T-helper 1 cell treated with Interleukin-12 subunit alpha and Interleukin-12 subunit beta and Interleukin-4 antibody, amounts not matched to agents 30 μg/mL and 1 μg/mL, for 36 hours (primary cell): ENCODE measurements around the gene GSC2.
"Not testable (repeated sequence)": the region's sequence is repeated elsewhere in the genome, so short reads cannot be mapped to it uniquely, and the experiment has no call there.

ENCODE experiments used
- H3K27ac Mint-ChIP-seq: one replicate; pipeline ENCODE4 v1.8.0; 2021; ENCODE audit warnings: mild to moderate bottlenecking, mixed read lengths
- H3K27me3 Mint-ChIP-seq: one replicate; pipeline ENCODE4 v1.8.0; 2021; ENCODE audit warnings: low read depth, mixed read lengths
- H3K36me3 Mint-ChIP-seq: one replicate; pipeline ENCODE4 v1.8.0; 2021; ENCODE audit warnings: low read depth, mixed read lengths
- H3K4me1 Mint-ChIP-seq: one replicate; pipeline ENCODE4 v1.8.0; 2021; ENCODE audit warnings: low read depth, mixed read lengths
- H3K4me3 Mint-ChIP-seq: one replicate; pipeline ENCODE4 v1.8.0; 2021; ENCODE audit warnings: mild to moderate bottlenecking, moderate library complexity, mixed read lengths
- H3K9me3 Mint-ChIP-seq: one replicate; pipeline ENCODE4 v1.8.0; 2021; ENCODE audit warnings: mixed read lengths

Gene GSC2

DNA sequence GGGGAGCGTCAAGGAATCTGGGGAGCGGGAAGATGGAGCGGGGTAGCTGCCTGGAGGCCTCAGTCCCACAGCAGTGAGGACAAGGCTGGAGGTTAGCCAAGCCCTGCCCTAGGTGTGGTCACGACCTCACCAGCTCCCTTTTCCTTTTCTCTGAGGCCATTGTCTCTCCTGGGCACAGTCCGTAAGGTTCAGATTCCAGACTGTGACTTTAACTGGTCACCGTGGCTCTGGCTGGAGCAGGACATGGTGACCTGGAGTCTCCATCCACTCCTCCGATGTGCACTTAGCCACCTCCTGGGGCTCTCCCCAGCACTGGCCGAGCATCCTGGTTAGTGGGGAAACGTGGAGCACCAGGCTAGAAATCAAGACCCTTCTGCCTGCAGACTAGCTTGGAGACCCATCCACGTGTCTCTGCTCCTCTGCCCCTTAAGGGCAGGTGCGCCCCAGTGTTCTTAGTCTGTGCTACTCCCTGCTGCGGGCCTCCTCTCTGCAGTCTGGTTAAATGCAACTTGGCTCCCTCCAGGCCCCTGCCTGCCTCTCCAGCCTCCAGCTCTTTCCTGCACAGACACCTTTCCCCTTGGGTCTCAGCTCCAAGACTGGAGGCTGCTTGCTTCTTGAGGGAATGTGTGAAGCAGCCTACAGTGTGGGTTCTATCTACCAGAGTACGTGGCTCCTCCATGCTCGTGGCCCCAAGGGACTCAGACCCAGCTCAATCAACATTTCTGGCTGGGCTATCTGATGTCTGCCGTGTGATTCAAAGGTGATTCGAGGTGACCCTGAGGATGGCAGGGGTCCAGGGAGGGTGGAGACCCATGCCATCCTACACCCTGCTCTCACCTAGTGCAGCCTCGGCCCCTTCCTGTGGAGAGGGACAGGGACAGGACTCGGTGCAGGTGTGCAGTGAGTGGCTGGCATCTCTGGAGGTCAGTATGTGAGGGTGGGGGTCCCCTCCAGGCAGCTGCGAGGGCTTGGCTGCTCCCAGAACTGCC, 23.2 kb upstream of the GSC2 start:
- peaks cover 27% of the 10 kb centered on the region for H3K4me1 Mint-ChIP-seq
- no peaks in the 10 kb centered on the region for H3K9me3 Mint-ChIP-seq
- H3K4me3 Mint-ChIP-seq = peak overlapping the region; percentile 93
- peaks cover 25% of the 10 kb centered on the region for H3K27me3 Mint-ChIP-seq
- H3K36me3 Mint-ChIP-seq = no peaks in the 10 kb centered on the region
- H3K27ac Mint-ChIP-seq = peak overlapping the region; percentile 36

GRCh38 chr22:19172213-19173046, 22.3 kb upstream of the GSC2 start:
- peaks cover 32% of the 10 kb centered on the region for H3K27me3 Mint-ChIP-seq
- H3K4me3 Mint-ChIP-seq = peak overlapping the region; percentile 93
- H3K27ac Mint-ChIP-seq = peak overlapping the region; percentile 85
- H3K36me3 Mint-ChIP-seq = no peaks in the 10 kb centered on the region
- H3K9me3 Mint-ChIP-seq = no peaks in the 10 kb centered on the region
- H3K4me1 Mint-ChIP-seq = peaks cover 27% of the 10 kb centered on the region

DNA sequence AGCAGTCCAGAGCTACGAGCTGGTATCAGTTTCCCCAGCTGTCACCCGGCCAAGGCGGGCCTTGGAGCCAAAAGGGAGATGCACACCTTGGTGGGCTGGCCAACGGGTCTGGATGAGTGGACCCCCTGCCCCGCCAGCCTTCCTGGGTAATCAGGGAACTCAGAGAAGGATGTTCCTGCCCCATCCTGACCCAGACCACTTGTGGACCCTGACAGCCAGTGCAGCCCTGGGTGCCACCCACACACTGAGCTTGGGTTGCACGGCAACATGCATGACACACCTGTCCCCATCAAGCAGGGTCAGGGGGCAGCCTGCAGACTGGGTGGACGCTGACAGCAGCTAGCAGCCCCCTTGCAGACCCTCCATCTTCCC, 19.8 kb upstream of the GSC2 start:
- H3K9me3 Mint-ChIP-seq = no peaks in the 10 kb centered on the region
- no peak overlapping the region for H3K27ac Mint-ChIP-seq
- H3K36me3 Mint-ChIP-seq = no peaks in the 10 kb centered on the region
- H3K4me3 Mint-ChIP-seq = peak overlapping the region; percentile 93
- H3K4me1 Mint-ChIP-seq = peaks cover 25% of the 10 kb centered on the region
- H3K27me3 Mint-ChIP-seq = peaks cover 39% of the 10 kb centered on the region

DNA sequence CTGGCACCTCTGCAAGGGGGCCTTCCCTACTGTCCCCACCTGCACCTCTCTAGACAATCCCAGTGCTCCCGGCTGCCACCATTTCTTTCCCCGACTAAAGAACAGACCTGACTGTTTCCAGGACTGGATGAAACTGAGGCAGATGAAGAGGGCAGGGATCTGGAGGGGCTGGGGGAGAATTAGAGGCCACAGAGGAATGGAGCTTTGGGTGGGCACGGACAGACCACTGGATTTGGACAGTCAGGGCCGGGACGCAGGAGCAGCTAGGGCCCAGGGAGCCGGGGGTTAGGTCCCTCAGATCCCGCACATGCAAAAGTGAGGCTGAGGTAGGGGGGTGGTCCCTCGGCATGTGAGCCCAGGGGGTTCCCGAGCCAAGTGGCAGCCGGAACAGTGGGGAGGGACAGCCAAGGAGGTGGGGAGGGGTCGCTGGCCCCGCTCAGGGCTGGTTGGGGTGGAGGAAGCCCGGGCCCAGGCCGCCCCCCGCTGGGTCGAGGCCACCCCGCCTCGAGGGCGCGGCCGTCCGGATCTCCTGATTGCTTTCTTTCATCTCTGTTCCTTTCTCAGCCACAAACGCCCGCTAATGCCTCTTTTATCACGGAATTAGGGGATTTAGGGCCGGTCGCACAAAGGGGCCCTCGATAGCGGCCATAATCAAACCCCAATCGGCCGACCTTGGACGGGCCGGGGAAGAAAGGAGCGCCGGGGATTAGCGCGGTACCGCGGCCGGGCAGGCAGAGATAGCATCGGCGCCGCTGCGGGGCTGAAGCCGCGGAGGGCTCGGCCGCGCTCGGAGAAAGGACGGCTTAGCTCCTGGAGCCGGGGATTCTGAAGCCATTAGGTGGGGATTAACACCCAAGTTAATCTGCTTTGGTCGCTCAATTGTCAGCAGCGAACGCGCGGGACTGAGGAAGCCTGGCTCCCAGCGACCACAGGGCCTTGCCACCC, 19.2 kb upstream of the GSC2 start:
- H3K27ac Mint-ChIP-seq = no peak overlapping the region
- peaks cover 42% of the 10 kb centered on the region for H3K27me3 Mint-ChIP-seq
- H3K9me3 Mint-ChIP-seq = no peaks in the 10 kb centered on the region
- H3K36me3 Mint-ChIP-seq = no peaks in the 10 kb centered on the region
- H3K4me1 Mint-ChIP-seq = peaks cover 25% of the 10 kb centered on the region
- peak overlapping the region; percentile 72 for H3K4me3 Mint-ChIP-seq

- Mint-ChIP-seq H3K4me3 (no peak overlapping the region), H3K9me3 (no peaks in the 10 kb centered on the region), H3K4me1 (peaks cover 19% of the 10 kb centered on the region), H3K36me3 (no peaks in the 10 kb centered on the region), H3K27ac (no peak overlapping the region), H3K27me3 (peaks cover 42% of the 10 kb centered on the region)
Observed at GRCh38 chr22:19168088-19168890, 18.2 kb upstream of the GSC2 start.

DNA sequence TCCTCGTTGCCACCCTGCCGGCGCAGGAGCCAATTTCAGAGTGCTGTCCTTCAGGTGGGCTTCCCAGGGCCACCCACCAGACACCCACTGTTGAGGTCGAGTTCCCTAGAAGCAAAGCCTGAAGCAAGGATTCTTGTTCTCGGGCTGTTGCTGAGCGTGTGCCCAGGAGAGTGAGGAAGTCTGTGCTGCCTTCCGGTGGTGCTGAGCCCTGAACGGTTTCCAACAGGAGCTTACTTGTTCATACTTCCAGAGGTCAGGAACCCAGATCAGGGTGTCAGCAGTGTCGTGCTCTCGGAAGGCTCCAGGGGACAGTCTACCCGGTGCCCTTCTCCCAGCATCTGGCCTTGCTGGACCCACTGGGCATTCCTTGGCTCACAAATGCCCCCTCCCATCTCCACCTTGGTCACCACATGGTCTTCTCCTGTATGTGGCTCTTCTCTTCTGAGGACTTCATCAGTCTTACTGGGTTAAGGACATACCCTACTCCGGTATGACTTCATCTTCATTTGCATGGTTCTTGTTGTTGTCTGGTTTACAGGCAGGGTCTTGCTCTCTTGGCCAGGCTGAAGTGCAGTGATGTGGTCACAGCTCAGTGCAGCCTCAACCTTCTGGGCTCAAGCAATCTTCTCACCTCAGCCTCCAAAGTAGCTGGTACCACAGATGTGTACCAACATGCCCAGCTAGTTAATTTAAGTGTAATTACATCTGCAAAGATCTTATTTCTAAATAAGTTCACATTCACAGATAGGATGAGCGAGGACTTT, 17.2 kb upstream of the GSC2 start:
- Mint-ChIP-seq H3K27me3 (peaks cover 42% of the 10 kb centered on the region), H3K36me3 (no peaks in the 10 kb centered on the region), H3K27ac (no peak overlapping the region), H3K4me3 (no peak overlapping the region), H3K4me1 (peaks cover 14% of the 10 kb centered on the region), H3K9me3 (no peaks in the 10 kb centered on the region)

GRCh38 chr22:19166421-19166820, 16.3 kb upstream of the GSC2 start:
- no peak overlapping the region for H3K4me3 Mint-ChIP-seq
- no peaks in the 10 kb centered on the region for H3K9me3 Mint-ChIP-seq
- peaks cover 11% of the 10 kb centered on the region for H3K4me1 Mint-ChIP-seq
- H3K27ac Mint-ChIP-seq = no peak overlapping the region
- no peaks in the 10 kb centered on the region for H3K36me3 Mint-ChIP-seq
- H3K27me3 Mint-ChIP-seq = peaks cover 42% of the 10 kb centered on the region

GRCh38 chr22:19164425-19164824, 14.3 kb upstream of the GSC2 start:
- no peaks in the 10 kb centered on the region for H3K9me3 Mint-ChIP-seq
- H3K4me3 Mint-ChIP-seq = no peak overlapping the region
- peaks cover 28% of the 10 kb centered on the region for H3K27me3 Mint-ChIP-seq
- H3K27ac Mint-ChIP-seq = no peak overlapping the region
- H3K4me1 Mint-ChIP-seq = peaks cover 3% of the 10 kb centered on the region
- H3K36me3 Mint-ChIP-seq = no peaks in the 10 kb centered on the region

GRCh38 chr22:19158649-19159048, 8.6 kb upstream of the GSC2 start:
- H3K27me3 Mint-ChIP-seq, H3K36me3 Mint-ChIP-seq, H3K9me3 Mint-ChIP-seq, H3K27ac Mint-ChIP-seq, H3K4me1 Mint-ChIP-seq, H3K4me3 Mint-ChIP-seq: not testable (repeated sequence)

DNA sequence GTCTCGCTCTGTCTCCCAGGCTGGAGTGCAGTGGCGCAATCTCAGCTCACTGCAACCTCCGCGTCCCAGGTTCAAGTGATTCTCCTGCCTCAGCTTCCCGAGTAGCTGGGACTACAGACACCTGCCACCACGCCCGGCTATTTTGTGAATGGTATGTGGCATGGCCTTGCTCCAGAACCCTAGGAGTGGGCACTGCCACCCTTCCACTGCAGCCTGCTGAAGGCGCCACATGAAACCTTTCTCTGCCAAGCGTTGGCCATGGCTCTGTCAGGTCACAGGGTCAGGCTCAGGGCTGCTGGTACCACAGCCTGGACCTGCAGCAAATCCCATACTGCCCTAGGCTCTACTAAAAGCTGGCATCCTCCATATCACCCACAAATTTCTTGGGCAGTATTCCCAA, 6.0 kb upstream of the GSC2 start:
- not testable (repeated sequence) for H3K27ac Mint-ChIP-seq, H3K4me1 Mint-ChIP-seq, H3K9me3 Mint-ChIP-seq, H3K4me3 Mint-ChIP-seq, H3K36me3 Mint-ChIP-seq
- peaks cover 32% of the 10 kb centered on the region for H3K27me3 Mint-ChIP-seq

- H3K36me3 Mint-ChIP-seq = peaks cover 5% of the 10 kb centered on the region
- H3K9me3 Mint-ChIP-seq = no peaks in the 10 kb centered on the region
- no peak overlapping the region for H3K4me3 Mint-ChIP-seq
- H3K4me1 Mint-ChIP-seq = peaks cover 4% of the 10 kb centered on the region
- peaks cover 40% of the 10 kb centered on the region for H3K27me3 Mint-ChIP-seq
- no peak overlapping the region for H3K27ac Mint-ChIP-seq
Observed at GRCh38 chr22:19152942-19153883, 3.1 kb upstream of the GSC2 start.
